Sigmoid colon (tissue), 4 donors: ENCODE measurements around the gene ETV1.

ENCODE experiments used
- CTCF ChIP-seq, 4 experiments: fragments of 450-650 bp in 3 of 4; fragments of 200-600 bp in 1 of 4; IDR thresholded peaks; one replicate each; pipeline ENCODE4 v1.5.1; 2016 to 2019; ENCODE audit warnings: antibody characterized with exemption in 4 of 4, mild to moderate bottlenecking in 3 of 4, moderate library complexity in 2 of 4
- EP300 ChIP-seq, 4 donors: sonication (generic); formaldehyde crosslinking; IDR thresholded peaks; one replicate each; pipeline ENCODE4 v1.6.1; 2017; ENCODE audit warnings: antibody characterized with exemption in 4 of 4
- POLR2A ChIP-seq, 2 donors: fragments of 450-650 bp; IDR thresholded peaks; one replicate each; pipeline ENCODE4 v1.6.1; 2016; ENCODE audit warnings: antibody characterized with exemption in 2 of 2, mild to moderate bottlenecking in 2 of 2, moderate library complexity in 2 of 2
- POLR2AphosphoS5 ChIP-seq, 4 donors: sonication (generic); formaldehyde crosslinking; IDR thresholded peaks; one replicate each; pipeline ENCODE4 v1.6.1; 2017; ENCODE audit warnings: antibody characterized with exemption in 4 of 4

- TF ChIP-seq POLR2A (IDR thresholded peaks at IDR 0.05) (no peak), POLR2AphosphoS5 (IDR thresholded peaks at IDR 0.05) (no peak), EP300 (IDR thresholded peaks at IDR 0.05) (no peak), CTCF (IDR thresholded peaks at IDR 0.05) (no peak)
Observed at GRCh38 chr7:13910805-13911551, 78.5 kb downstream of the ETV1 start.
